Progenitor cell of endocrine pancreas (in vitro differentiated cells): Measurements from ENCODE around the gene RAB7A. TPM values are rescaled to one million over a fixed set of nuclear protein-coding genes. Genes with fewer than 3 reads are reported as not detected.

ENCODE experiments used
- DNase-seq: peaks from one replicate; pipeline ENCODE4 v3.0.0; 2021; ENCODE audit warnings: low spot score; ENCODE audit not compliant: unreplicated experiment
- H3K27ac Mint-ChIP-seq: 2 replicates; pipeline ENCODE4 v1.8.0; 2021; ENCODE audit warnings: mild to moderate bottlenecking, moderate library complexity, mixed read lengths
- H3K27me3 Mint-ChIP-seq: 2 replicates; pipeline ENCODE4 v1.8.0; 2021; ENCODE audit warnings: mixed read lengths
- H3K36me3 Mint-ChIP-seq: 2 replicates; pipeline ENCODE4 v1.8.0; 2022; ENCODE audit warnings: mixed read lengths; ENCODE audit not compliant: insufficient read depth
- H3K4me1 Mint-ChIP-seq: 2 replicates; pipeline ENCODE4 v1.8.0; 2021; ENCODE audit warnings: low read depth, mixed read lengths
- H3K4me3 Mint-ChIP-seq: 2 replicates; pipeline ENCODE4 v1.8.0; 2021; ENCODE audit warnings: low read depth, mild to moderate bottlenecking, moderate library complexity, mixed read lengths
- H3K9me3 Mint-ChIP-seq: 2 replicates; pipeline ENCODE4 v1.8.0; 2021; ENCODE audit warnings: low read depth, mixed read lengths
- total RNA-seq: library from RNA; stranded (reverse); gene quantifications from 2 replicates; pipeline ENCODE4 v1.2.1, GENCODE V29; 2021
- TF ChIP-seq, protein P1 (sequence below): fragments of 200-600 bp; sonication (generic); IDR thresholded peaks from one replicate; pipeline ENCODE4 v1.5.0; 2021; ENCODE audit warnings: antibody characterized with exemption, mild to moderate bottlenecking; ENCODE audit not compliant: unreplicated experiment

Gene RAB7A
- total RNA-seq, 1 donor from 2014 or later = 130 TPM

GRCh38 chr3:128818186-128818787 is 92.3 kb downstream of the RAB7A start:
- Mint-ChIP-seq H3K9me3 (no peaks in the 10 kb centered on the region), H3K4me1 (no peaks in the 10 kb centered on the region), H3K27ac (no peak overlapping the region), H3K36me3 (peaks cover 40% of the 10 kb centered on the region), H3K4me3 (no peak overlapping the region), H3K27me3 (no peaks in the 10 kb centered on the region)
- TF ChIP-seq, protein P1, sequence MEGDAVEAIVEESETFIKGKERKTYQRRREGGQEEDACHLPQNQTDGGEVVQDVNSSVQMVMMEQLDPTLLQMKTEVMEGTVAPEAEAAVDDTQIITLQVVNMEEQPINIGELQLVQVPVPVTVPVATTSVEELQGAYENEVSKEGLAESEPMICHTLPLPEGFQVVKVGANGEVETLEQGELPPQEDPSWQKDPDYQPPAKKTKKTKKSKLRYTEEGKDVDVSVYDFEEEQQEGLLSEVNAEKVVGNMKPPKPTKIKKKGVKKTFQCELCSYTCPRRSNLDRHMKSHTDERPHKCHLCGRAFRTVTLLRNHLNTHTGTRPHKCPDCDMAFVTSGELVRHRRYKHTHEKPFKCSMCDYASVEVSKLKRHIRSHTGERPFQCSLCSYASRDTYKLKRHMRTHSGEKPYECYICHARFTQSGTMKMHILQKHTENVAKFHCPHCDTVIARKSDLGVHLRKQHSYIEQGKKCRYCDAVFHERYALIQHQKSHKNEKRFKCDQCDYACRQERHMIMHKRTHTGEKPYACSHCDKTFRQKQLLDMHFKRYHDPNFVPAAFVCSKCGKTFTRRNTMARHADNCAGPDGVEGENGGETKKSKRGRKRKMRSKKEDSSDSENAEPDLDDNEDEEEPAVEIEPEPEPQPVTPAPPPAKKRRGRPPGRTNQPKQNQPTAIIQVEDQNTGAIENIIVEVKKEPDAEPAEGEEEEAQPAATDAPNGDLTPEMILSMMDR = no peak
- no peak for DNase-seq

GRCh38 chr3:128820252-128820839 is 94.4 kb downstream of the RAB7A start:
- H3K36me3 Mint-ChIP-seq = peaks cover 33% of the 10 kb centered on the region
- no peak for DNase-seq
- no peaks in the 10 kb centered on the region for H3K4me1 Mint-ChIP-seq
- no peaks in the 10 kb centered on the region for H3K9me3 Mint-ChIP-seq
- H3K27ac Mint-ChIP-seq = no peak overlapping the region
- TF ChIP-seq, protein P1 = no peak
- H3K4me3 Mint-ChIP-seq = no peak overlapping the region
- H3K27me3 Mint-ChIP-seq = no peaks in the 10 kb centered on the region

- no peaks in the 10 kb centered on the region for H3K9me3 Mint-ChIP-seq
- TF ChIP-seq, protein P1 = no peak
- H3K36me3 Mint-ChIP-seq = peaks cover 17% of the 10 kb centered on the region
- no peaks in the 10 kb centered on the region for H3K27me3 Mint-ChIP-seq
- H3K4me1 Mint-ChIP-seq = no peaks in the 10 kb centered on the region
- H3K27ac Mint-ChIP-seq = no peak overlapping the region
- no peak for DNase-seq
- H3K4me3 Mint-ChIP-seq = no peak overlapping the region
Observed at GRCh38 chr3:128823008-128823407, 97.0 kb downstream of the RAB7A start.

DNA sequence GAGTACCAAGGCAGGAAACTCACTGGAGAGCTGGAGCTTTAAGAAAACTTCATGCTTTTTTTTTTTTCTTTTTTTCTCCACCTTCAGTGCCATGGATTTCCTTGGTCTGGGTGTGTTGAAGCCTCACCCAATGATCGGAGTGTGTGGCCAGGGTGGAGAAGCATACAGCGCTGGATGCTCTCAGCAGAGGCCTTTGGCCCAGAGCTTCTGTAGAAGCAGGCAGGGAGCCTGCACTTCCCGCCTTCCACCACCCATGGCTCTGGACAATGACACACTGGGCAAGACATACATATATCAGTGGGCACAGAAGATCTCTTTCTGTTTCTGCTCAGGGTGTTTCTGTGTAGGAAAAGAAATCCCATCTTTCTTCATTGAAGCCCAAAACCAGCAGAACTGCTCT is 97.6 kb downstream of the RAB7A start:
- Mint-ChIP-seq H3K4me1 (no peaks in the 10 kb centered on the region), H3K36me3 (peaks cover 11% of the 10 kb centered on the region)

GRCh38 chr3:128824132-128824850 is 98.3 kb downstream of the RAB7A start:
- H3K4me1 Mint-ChIP-seq = no peaks in the 10 kb centered on the region
- H3K27me3 Mint-ChIP-seq = no peaks in the 10 kb centered on the region
- peaks cover 4% of the 10 kb centered on the region for H3K36me3 Mint-ChIP-seq
- no peak overlapping the region for H3K4me3 Mint-ChIP-seq
- DNase-seq = no peak
- peak overlapping the region; percentile 42 for H3K27ac Mint-ChIP-seq
- TF ChIP-seq, protein P1 = no peak
- no peaks in the 10 kb centered on the region for H3K9me3 Mint-ChIP-seq

More for the DNA sequence above, 97.6 kb downstream of the RAB7A start:
- no peak for DNase-seq
- TF ChIP-seq, protein P1 = no peak
- no peaks in the 10 kb centered on the region for H3K9me3 Mint-ChIP-seq
- H3K4me3 Mint-ChIP-seq = no peak overlapping the region
- H3K27ac Mint-ChIP-seq = peak overlapping the region; percentile 42
- H3K27me3 Mint-ChIP-seq = no peaks in the 10 kb centered on the region
